OCI-LY7 (cell line): ENCODE measurements around the gene PSMB4.

Experiments used
- CTCF ChIP-seq: fragments of 200-600 bp; sonication (generic); conservative IDR thresholded peaks from 2 replicates; pipeline ENCODE4 v1.5.1; 2014; ENCODE audit warnings: mild to moderate bottlenecking, antibody characterized with exemption, low read length, moderate library complexity, mixed read lengths
- EZH2phosphoT487 ChIP-seq: fragments of 200-600 bp; sonication (generic); IDR thresholded peaks from 2 replicates; pipeline ENCODE4 v1.6.1; 2018; ENCODE audit warnings: low read depth, borderline replicate concordance, mild to moderate bottlenecking, mixed run types, antibody characterized with exemption, low read length, moderate library complexity, mixed read lengths

GRCh38 chr1:151418081-151418480 is 18.7 kb downstream of the PSMB4 start:
- TF ChIP-seq CTCF (no peak), EZH2phosphoT487 (no peak)
